ENCODE data around the gene AK8. TPM values are rescaled to one million over a fixed set of nuclear protein-coding genes. Genes with fewer than 3 reads are reported as not detected.

Gene AK8
- total RNA-seq, 1 experiment from 2014 or later = 0.42 TPM

- H3K36me3 Mint-ChIP-seq (ENCODE audit: insufficient read depth, unreplicated experiment) = peaks cover 4% of the 10 kb centered on the region
Observed at GRCh38 chr9:132887181-132888120, 9.4 kb upstream of the AK8 start.

GRCh38 chr9:132886334-132886725, 8.2 kb upstream of the AK8 start:
- no peak for TF ChIP-seq CTCF (IDR thresholded peaks at IDR 0.05; ENCODE audit: unreplicated experiment)
- peaks cover 10% of the 10 kb centered on the region for H3K36me3 Mint-ChIP-seq (ENCODE audit: insufficient read depth, unreplicated experiment)
- H3K9me3 Mint-ChIP-seq (ENCODE audit: unreplicated experiment) = no peaks in the 10 kb centered on the region
- H3K4me3 Mint-ChIP-seq (ENCODE audit: unreplicated experiment) = no peak overlapping the region
- no TSS peak for BruUV-seq (replicated peaks)
- ChIA-PET POLR2A (no interaction called here), CTCF (interaction anchor here (0.6 to 1.2 kb wide), 2 partner anchors 14 to 87 kb away, joined by 3 read pairs; no protein-coding TSS in a partner anchor)
- H3K27me3 Mint-ChIP-seq (ENCODE audit: insufficient read depth, unreplicated experiment) = no peaks in the 10 kb centered on the region
- DNase-seq (ENCODE audit: unreplicated experiment) = no peak
- intact Hi-C loops (cut with micrococcal nuclease) = no loop called here
- H3K4me1 Mint-ChIP-seq (ENCODE audit: insufficient read depth, unreplicated experiment) = no peaks in the 10 kb centered on the region
- H3K27ac Mint-ChIP-seq (ENCODE audit: low read depth, unreplicated experiment) = no peak overlapping the region

More at GRCh38 chr9:132887181-132888120, 9.4 kb upstream of the AK8 start:
- H3K4me3 Mint-ChIP-seq (ENCODE audit: unreplicated experiment) = no peak overlapping the region
- intact Hi-C loops (cut with micrococcal nuclease) = no loop called here
- H3K4me1 Mint-ChIP-seq (ENCODE audit: insufficient read depth, unreplicated experiment) = no peaks in the 10 kb centered on the region
- H3K9me3 Mint-ChIP-seq (ENCODE audit: unreplicated experiment) = no peaks in the 10 kb centered on the region
- no peak for DNase-seq (ENCODE audit: unreplicated experiment)
- ChIA-PET POLR2A (no interaction called here), CTCF (no interaction called here)
- no TSS peak for BruUV-seq (replicated peaks)
- H3K27ac Mint-ChIP-seq (ENCODE audit: low read depth, unreplicated experiment) = no peak overlapping the region
- no peak for TF ChIP-seq CTCF (IDR thresholded peaks at IDR 0.05; ENCODE audit: unreplicated experiment)
- no peaks in the 10 kb centered on the region for H3K27me3 Mint-ChIP-seq (ENCODE audit: insufficient read depth, unreplicated experiment)

- intact Hi-C loops (cut with micrococcal nuclease) = no loop called here
- Mint-ChIP-seq H3K36me3 (ENCODE audit: insufficient read depth, unreplicated experiment) (peaks cover 10% of the 10 kb centered on the region), H3K4me1 (ENCODE audit: insufficient read depth, unreplicated experiment) (no peaks in the 10 kb centered on the region), H3K27me3 (ENCODE audit: insufficient read depth, unreplicated experiment) (no peaks in the 10 kb centered on the region), H3K4me3 (ENCODE audit: unreplicated experiment) (no peak overlapping the region), H3K27ac (ENCODE audit: low read depth, unreplicated experiment) (no peak overlapping the region), H3K9me3 (ENCODE audit: unreplicated experiment) (no peaks in the 10 kb centered on the region)
- BruUV-seq (replicated peaks) = no TSS peak
- CTCF ChIA-PET = interaction anchor here (0.6 to 1.9 kb wide), 3 partner anchors 10 to 88 kb away, joined by 3 to 4 read pairs (median 3); no protein-coding TSS in a partner anchor
- TF ChIP-seq CTCF (IDR thresholded peaks at IDR 0.05; ENCODE audit: unreplicated experiment) = no peak
- POLR2A ChIA-PET = no interaction called here
- DNase-seq (ENCODE audit: unreplicated experiment) = no peak
Observed at GRCh38 chr9:132885720-132886333, 7.7 kb upstream of the AK8 start.
